B cell (primary cell): ENCODE data around the gene MYL7. TPM values are rescaled to one million over a fixed set of nuclear protein-coding genes. Genes with fewer than 3 reads are reported as not detected.
A peak's percentile ranks its signal among the peaks of the same experiment; 100 is the strongest.

Source experiments
- ATAC-seq: fragments of 200-7000 bp; cut with Tn5 transposase; one replicate; pipeline ENCODE4 v1.10.0; 2021; ENCODE audit warnings: low read depth, mild to moderate bottlenecking, moderate number of reproducible peaks, moderate library complexity
- CTCF ChIA-PET: fragments of 350-600 bp; sonication (Branson Sonifier 250); formaldehyde crosslinking; loops from one replicate; lab custom pipeline; 2021; ENCODE audit warnings: antibody characterized with exemption, inconsistent platforms; lab: Charles Lee
- POLR2A ChIA-PET: fragments of 350-600 bp; sonication (Branson Sonifier 250); formaldehyde crosslinking; loops from one replicate; lab custom pipeline; 2021; ENCODE audit warnings: antibody characterized with exemption; lab: Charles Lee
- DNase-seq: peaks from one replicate; pipeline ENCODE4 v3.0.0; 2013
- H2AFZ ChIP-seq: 2 replicates; pipeline ENCODE4 v1.6.1; 2012; ENCODE audit warnings: mild to moderate bottlenecking, low read depth, low read length; ENCODE audit not compliant: insufficient read depth, poor library complexity, severe bottlenecking
- H3K27ac ChIP-seq, 2 donors: 1 replicate in 1 of 2; 2 replicates in 1 of 2; pipeline ENCODE4 v1.5.1; 2012 to 2013; ENCODE audit warnings: low read length in 2 of 2, mild to moderate bottlenecking in 2 of 2, moderate library complexity in 1 of 2
- H3K27me3 ChIP-seq, 4 experiments: fragments of 200-600 bp in 1 of 4; sonication (generic) in 1 of 4; replicated peaks in 1 of 4; 1 replicate in 2 of 4; 2 replicates in 2 of 4; pipeline versions ENCODE4 v1.6.1 to v1.7.0; 2013 to 2016; ENCODE audit warnings: low read length in 3 of 4, mild to moderate bottlenecking in 2 of 4, mixed read lengths in 1 of 4, moderate library complexity in 1 of 4; ENCODE audit not compliant: insufficient read depth in 4 of 4, control insufficient read depth in 3 of 4; ENCODE audit errors: control extremely low read depth in 1 of 4
- H3K36me3 ChIP-seq, 2 experiments: replicated peaks in 1 of 2; 1 replicate in 1 of 2; 2 replicates in 1 of 2; pipeline versions ENCODE4 v1.6.1 to v1.7.1; 2013; ENCODE audit warnings: low read length in 1 of 2; ENCODE audit not compliant: insufficient read depth in 2 of 2, control insufficient read depth in 1 of 2; ENCODE audit errors: control extremely low read depth in 1 of 2, extremely low read depth in 1 of 2
- H3K4me1 ChIP-seq, 2 donors: fragments of 200-600 bp in 1 of 2; sonication (generic) in 1 of 2; 1 replicate in 1 of 2; 2 replicates in 1 of 2; pipeline versions ENCODE4 v1.5.1 to v1.6.1; 2013 to 2017; ENCODE audit warnings: low read length in 2 of 2; ENCODE audit not compliant: control insufficient read depth in 2 of 2, insufficient read depth in 2 of 2
- H3K4me2 ChIP-seq: replicated peaks from 2 replicates; pipeline ENCODE3; 2012; ENCODE audit warnings: mild to moderate bottlenecking, low read depth, low read length; ENCODE audit not compliant: poor library complexity, severe bottlenecking
- H3K4me3 ChIP-seq, 5 experiments: fragments of 200-600 bp in 1 of 5; sonication (generic) in 1 of 5; 1 replicate in 3 of 5; 2 replicates in 2 of 5; pipeline versions ENCODE4 v1.5.1 to v1.7.0; 2011 to 2016; ENCODE audit warnings: low read length in 4 of 5, mild to moderate bottlenecking in 4 of 5, low read depth in 2 of 5, control low read depth in 1 of 5, moderate library complexity in 1 of 5; ENCODE audit not compliant: insufficient read depth in 1 of 5; ENCODE audit errors: control extremely low read depth in 1 of 5, extremely low read depth in 1 of 5
- H3K79me2 ChIP-seq: fragments of 200-600 bp; sonication (generic); one replicate; pipeline ENCODE4 v1.6.0; 2016; ENCODE audit warnings: low read length; ENCODE audit not compliant: control insufficient read depth, insufficient read depth
- H3K9ac ChIP-seq: fragments of 200-600 bp; sonication (generic); 2 replicates; pipeline ENCODE4 v1.6.1; 2017; ENCODE audit warnings: mild to moderate bottlenecking, low read length, moderate library complexity
- H3K9me3 ChIP-seq, 3 donors: one replicate each; pipeline versions ENCODE4 v1.6.1 to v1.7.1; 2013; ENCODE audit warnings: low read length in 2 of 3; ENCODE audit not compliant: control insufficient read depth in 2 of 3, insufficient read depth in 1 of 3; ENCODE audit errors: control extremely low read depth in 1 of 3
- H4K20me1 ChIP-seq: 2 replicates; pipeline ENCODE4 v1.6.0; 2012; ENCODE audit warnings: mild to moderate bottlenecking, low read length; ENCODE audit not compliant: insufficient read depth, control insufficient read depth, poor library complexity, severe bottlenecking
- H3K27ac Mint-ChIP-seq: one replicate; pipeline ENCODE4 v1.8.0; 2021; ENCODE audit warnings: mixed read lengths
- H3K27me3 Mint-ChIP-seq: one replicate; pipeline ENCODE4 v1.8.0; 2021; ENCODE audit warnings: mixed read lengths
- H3K4me1 Mint-ChIP-seq: one replicate; pipeline ENCODE4 v1.8.0; 2021; ENCODE audit warnings: mixed read lengths
- H3K4me3 Mint-ChIP-seq: one replicate; pipeline ENCODE4 v1.8.0; 2021; ENCODE audit warnings: mixed read lengths
- H3K9me3 Mint-ChIP-seq: one replicate; pipeline ENCODE4 v1.8.0; 2022; ENCODE audit warnings: mixed read lengths; ENCODE audit not compliant: insufficient read depth
- CTCF ChIP-seq: fragments of 200-600 bp; IDR thresholded peaks from one replicate; pipeline ENCODE4 v1.8.0; 2022; ENCODE audit warnings: antibody characterized with exemption, mild to moderate bottlenecking
- EZH2 ChIP-seq: IDR thresholded peaks from 2 replicates; pipeline ENCODE4 v1.6.1; 2012; ENCODE audit warnings: borderline replicate concordance, low read depth, mild to moderate bottlenecking, moderate library complexity, low read length; ENCODE audit not compliant: insufficient read depth, poor library complexity, severe bottlenecking
- WGBS: methylation state at CpG from one replicate; pipeline ENCODE4 v1.1.5; 2013; ENCODE audit warnings: missing lambda C conversion rate; ENCODE audit not compliant: insufficient coverage; 5-methylcytosine and 5-hydroxymethylcytosine counted together
- intact Hi-C: fragments of 100-400 bp; cut with micrococcal nuclease; formaldehyde crosslinking; loops from one replicate; pipeline ENCODE4 v1.10.0; 2022
- polyA plus RNA-seq: library from polyadenylated mRNA; depleted of rRNA; stranded (reverse); fragments of >200 nt; gene quantifications from 2 replicates; pipeline ENCODE4 v1.2.3, GENCODE V29; 2012
- total RNA-seq, 2 donors: library from RNA; stranded (reverse); fragments of 120-200 nt in 1 of 2; gene quantifications; 1 replicate in 1 of 2; 2 replicates in 1 of 2; pipeline versions ENCODE4 v1.2.3 to v1.2.4, GENCODE V29; 2013 to 2022

The MYL7 gene
- total and polyA plus RNA-seq, 2 donors (not counting 1 experiment from before 2014, with no cell fraction given): not detected

GRCh38 chr7:44096326-44096881 is 44.7 kb downstream of the MYL7 start:
- Histone ChIP-seq H4K20me1 (no peaks in the 10 kb centered on the region), H3K79me2 (no peaks in the 10 kb centered on the region), H3K27me3 (no peaks in the 10 kb centered on the region), H3K27ac (peak overlapping the region; percentile 78 to 84), H3K9me3 (peaks cover 0 to 3% (median 0%) of the 10 kb centered on the region in 3 donors), H3K9ac (no peak overlapping the region), H3K4me2 (peak overlapping the region; percentile 57), H3K4me3 (no peak overlapping the region), H2AFZ (no peak overlapping the region), H3K4me1 (peaks cover 34 to 75% of the 10 kb centered on the region in 2 donors), H3K36me3 (no peaks in the 10 kb centered on the region)
- Mint-ChIP-seq H3K4me1 (peaks cover 71% of the 10 kb centered on the region), H3K27ac (peak overlapping the region; percentile 87), H3K27me3 (no peaks in the 10 kb centered on the region), H3K9me3 (no peaks in the 10 kb centered on the region), H3K4me3 (peak overlapping the region; percentile 57)
- intact Hi-C loops: loop anchor here (2.0 kb wide), 1 partner anchor 26 kb away; the partner anchor contains the start of gene POLD2
- DNase-seq (no peak), ATAC-seq (no peak)
- CTCF ChIA-PET: no interaction called here
- POLR2A ChIA-PET: interaction anchor here (0.6 to 2.1 kb wide), 3 partner anchors 15 to 48 kb away, joined by 4 to 21 read pairs (median 10); partner anchors contain the start of gene POLD2
- 58% methylated on average over 7 of the region's 8 CpGs for WGBS
- no peak for TF ChIP-seq CTCF
- no peak for TF ChIP-seq EZH2

- H3K36me3 ChIP-seq: no peaks in the 10 kb centered on the region
- no peaks in the 10 kb centered on the region for H3K79me2 ChIP-seq
- TF ChIP-seq CTCF (no peak), EZH2 (no peak)
- no peak overlapping the region for H2AFZ ChIP-seq
- DNase-seq: no peak
- H3K4me3 ChIP-seq: no peak overlapping the region
- intact Hi-C loops: loop anchor here (2.0 kb wide), 1 partner anchor 27 kb away; the partner anchor contains the start of gene POLD2
- no peaks in the 10 kb centered on the region for H3K27me3 ChIP-seq
- 87% methylated on average over 3 of the region's 3 CpGs for WGBS
- no peak overlapping the region for H3K27ac ChIP-seq
- POLR2A ChIA-PET: interaction anchor here (0.6 to 2.1 kb wide), 2 partner anchors 11 to 15 kb away, joined by 4 to 21 read pairs; no protein-coding TSS in a partner anchor
- no peak overlapping the region for H3K9ac ChIP-seq
- no peaks in the 10 kb centered on the region for H3K27me3 Mint-ChIP-seq
- H3K4me1 Mint-ChIP-seq: peaks cover 65% of the 10 kb centered on the region
- no peak for ATAC-seq
- H3K9me3 ChIP-seq: peaks cover 0 to under 1% (median 0%) of the 10 kb centered on the region in 3 donors
- H3K4me1 ChIP-seq: peaks cover 28 to 68% of the 10 kb centered on the region in 2 donors
- H3K4me2 ChIP-seq: no peak overlapping the region
- H3K9me3 Mint-ChIP-seq: no peaks in the 10 kb centered on the region
- peak overlapping the region; percentile 50 for H3K27ac Mint-ChIP-seq
- CTCF ChIA-PET: no interaction called here
- H3K4me3 Mint-ChIP-seq: no peak overlapping the region
- H4K20me1 ChIP-seq: no peaks in the 10 kb centered on the region
Observed at GRCh38 chr7:44095781-44096180, 45.4 kb downstream of the MYL7 start.
